SIG-M5 treated with dmso at 0.1 percent for 504 hours (cell line): ENCODE measurements around the gene ARHGEF3.
A peak's percentile ranks its signal among the peaks of the same experiment; 100 is the strongest.
"Not testable (repeated sequence)": the region's sequence is repeated elsewhere in the genome, so short reads cannot be mapped to it uniquely, and the experiment has no call there.

Experiments used
- DNase-seq: peaks from one replicate; lab custom pipeline; 2025; ENCODE audit not compliant: unreplicated experiment; lab: John Stamatoyannopoulos, UW

The ARHGEF3 gene

DNA sequence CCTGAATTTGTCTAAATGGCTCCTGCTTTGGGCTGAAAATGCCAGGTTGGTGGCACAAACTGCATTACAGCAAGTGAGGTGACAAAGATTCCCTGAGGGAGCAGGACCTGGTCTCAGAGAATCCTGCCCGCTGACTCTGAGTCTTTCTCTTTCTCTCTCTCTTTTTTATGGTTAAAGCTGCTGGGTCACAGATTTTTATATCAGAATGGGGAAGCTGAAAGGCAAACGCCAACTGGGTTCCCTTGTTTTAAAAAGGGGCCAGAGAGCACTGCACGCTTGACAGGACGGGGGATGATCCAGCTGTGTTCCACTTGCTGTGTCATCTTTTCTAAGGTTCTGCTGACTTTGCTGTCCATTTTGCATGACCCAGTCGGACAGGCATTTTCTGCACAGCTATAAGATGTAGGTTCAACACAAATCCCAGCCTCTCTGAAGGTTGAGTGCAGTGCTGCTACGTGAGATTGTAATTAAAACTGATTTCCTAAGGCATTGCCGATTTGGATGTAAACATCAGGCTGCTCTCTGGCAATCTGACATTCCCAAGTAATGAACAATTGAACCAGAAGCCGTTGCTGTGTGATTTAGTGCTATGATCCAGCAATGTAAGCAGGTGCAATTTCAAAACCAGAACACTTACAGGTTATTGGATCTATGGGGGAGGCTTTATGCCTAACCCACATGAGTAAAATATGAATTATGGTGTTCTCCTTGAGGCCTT is 25.8 kb downstream of the ARHGEF3 start:
- DNase-seq, result no peak

GRCh38 chr3:56775445-56775837 is 26.3 kb downstream of the ARHGEF3 start:
- DNase-seq, result no peak

DNA sequence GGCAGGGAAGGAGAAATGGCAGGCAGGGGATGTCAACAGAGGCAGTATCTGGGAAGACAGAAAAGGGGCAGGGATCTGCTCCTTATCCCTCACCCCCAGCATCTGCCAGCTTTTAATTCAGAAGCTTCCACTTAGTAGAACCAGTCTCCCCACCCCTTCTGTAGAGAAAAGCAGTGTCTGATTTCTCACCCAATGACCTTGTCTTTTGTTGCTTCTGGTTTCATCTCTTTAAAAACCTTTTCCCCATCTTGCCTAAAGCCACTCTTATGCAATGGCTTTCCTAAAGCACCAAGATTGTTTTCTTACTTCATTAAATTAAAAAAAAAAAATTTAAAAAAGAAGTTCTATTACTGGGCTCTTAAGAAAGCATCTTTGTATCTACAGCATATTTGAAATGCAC is 27.8 kb downstream of the ARHGEF3 start:
- peak; percentile 69 for DNase-seq

GRCh38 chr3:56772952-56773938 is 28.5 kb downstream of the ARHGEF3 start:
- peak; percentile 90 for DNase-seq

DNA sequence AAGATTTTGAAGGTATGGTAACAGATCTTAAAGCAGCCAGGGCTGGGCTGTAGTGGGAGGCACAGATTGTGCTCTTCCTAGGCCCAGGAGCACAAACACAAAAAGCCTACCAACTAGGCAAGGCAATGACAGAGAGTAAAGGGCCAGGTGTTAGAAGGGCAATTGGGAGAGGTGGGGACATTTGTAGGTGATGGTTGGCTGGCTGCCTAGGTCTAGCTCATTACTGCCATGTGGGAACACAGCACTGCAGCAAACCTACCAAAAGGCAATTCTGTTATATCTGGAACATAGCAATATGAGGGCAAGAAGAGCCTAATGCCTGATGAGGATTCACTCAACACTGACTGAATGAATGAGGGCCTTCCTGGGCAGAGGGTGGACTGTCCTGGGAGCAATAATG is 30.4 kb downstream of the ARHGEF3 start:
- no peak for DNase-seq

DNA sequence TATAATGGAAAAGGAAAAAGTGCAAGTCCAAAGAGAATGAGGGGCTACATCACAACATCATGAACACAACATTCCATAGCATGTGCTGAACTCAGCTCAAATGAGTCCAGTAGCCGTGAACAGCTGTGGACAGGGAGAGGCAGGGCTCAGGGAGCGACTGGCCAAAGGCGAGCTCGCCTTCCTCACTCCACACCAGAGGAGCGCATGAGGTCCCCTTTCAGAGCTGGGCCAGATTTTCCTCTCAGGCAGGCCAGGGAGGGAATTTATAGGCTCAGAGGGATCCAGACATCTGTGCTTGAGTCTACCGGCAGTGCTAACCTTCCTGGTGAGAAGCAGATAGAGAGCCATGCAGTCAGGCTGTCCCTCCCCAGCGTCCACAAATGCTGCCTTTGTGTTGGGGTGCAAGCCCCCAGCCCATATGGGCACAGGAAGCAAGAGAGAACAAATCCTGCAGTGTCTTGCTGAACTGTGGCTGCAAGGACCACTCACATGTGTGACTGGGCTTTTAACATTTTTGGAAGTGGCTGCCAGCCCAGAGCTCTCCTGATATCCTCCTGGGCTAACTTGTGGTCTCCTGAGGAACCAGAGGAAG is 32.5 kb downstream of the ARHGEF3 start:
- no peak for DNase-seq

- DNase-seq, result no peak
Measured at GRCh38 chr3:56764904-56765547, 36.7 kb downstream of the ARHGEF3 start.

DNA sequence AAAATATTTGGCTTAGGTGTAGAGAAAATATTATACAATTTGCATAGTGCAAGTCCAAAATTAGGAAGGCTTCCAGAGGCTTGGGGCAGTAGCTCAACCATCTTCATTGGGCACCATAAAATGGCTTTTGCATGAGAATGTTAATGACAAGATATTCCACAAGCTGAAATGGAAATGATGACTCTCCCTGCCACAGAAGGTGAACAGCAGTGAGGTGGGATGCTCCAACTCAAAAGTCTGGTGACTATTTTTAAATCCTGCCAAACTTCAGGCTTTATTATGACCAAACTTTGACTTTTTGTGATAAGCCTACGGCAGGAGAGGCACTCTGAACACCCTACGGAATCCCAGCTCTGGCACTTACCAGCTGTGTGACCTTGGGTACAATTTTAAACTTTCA is 37.6 kb downstream of the ARHGEF3 start:
- no peak for DNase-seq

- DNase-seq, result no peak
Measured at GRCh38 chr3:56763233-56763632, 38.5 kb downstream of the ARHGEF3 start.

DNA sequence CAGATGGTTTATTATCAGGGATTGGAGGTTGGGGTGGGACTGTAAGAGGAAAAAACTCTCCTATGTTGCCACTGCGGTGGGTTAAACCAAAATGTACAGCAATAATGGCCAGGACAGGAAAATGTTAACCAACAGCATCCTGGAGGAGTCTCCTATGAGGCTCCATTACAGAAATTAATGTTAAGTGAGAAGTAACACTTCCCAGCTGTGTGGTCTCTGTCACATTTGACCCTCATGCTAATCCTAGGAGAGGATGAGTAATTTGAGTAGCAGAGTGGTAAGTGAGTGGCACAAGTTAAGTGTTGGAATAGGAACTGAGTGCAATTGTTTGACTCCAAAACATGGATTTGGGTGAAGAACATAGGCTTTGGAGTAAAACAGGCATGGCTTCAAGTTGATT is 39.0 kb downstream of the ARHGEF3 start:
- no peak for DNase-seq

GRCh38 chr3:56761887-56762651 is 39.7 kb downstream of the ARHGEF3 start:
- DNase-seq, result no peak

GRCh38 chr3:56761023-56761422 is 40.7 kb downstream of the ARHGEF3 start:
- no peak for DNase-seq

GRCh38 chr3:56759532-56759931 is 42.2 kb downstream of the ARHGEF3 start:
- DNase-seq, result no peak

GRCh38 chr3:56758539-56758981 is 43.2 kb downstream of the ARHGEF3 start:
- peak; percentile 94 for DNase-seq

GRCh38 chr3:56758042-56758441 is 43.7 kb downstream of the ARHGEF3 start:
- DNase-seq, result not testable (repeated sequence)

DNA sequence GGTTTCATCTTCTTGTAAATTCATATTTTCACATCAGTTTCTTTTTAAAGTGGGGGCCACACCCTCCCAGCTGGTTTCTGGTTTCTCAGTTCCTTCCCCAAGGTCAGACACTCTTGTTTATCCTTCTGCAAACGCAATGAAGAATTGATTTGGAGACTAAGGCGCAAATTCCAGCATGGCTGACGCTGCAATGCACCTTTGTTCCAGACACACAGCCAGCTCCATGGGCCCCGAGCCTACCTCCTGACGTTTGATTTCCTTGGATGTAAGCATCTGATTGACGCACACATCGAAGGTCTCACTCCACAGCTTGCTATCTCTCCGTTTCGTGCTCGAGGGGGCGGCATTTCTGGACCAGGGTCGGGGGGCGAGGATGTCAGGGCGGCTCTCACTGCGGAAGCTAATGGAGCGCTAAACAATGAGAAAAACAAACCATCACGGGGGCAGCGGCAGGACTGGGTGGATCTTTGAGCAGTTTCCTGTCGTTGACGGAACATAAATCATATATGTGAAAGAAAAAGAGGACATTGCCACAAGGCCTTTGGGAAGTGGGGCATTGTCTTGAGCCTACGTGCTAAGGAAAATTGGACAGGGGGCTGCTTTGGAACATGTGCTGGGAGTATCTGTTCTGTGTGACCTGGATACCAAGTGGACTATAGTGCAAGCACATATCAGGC is 46.9 kb downstream of the ARHGEF3 start:
- no peak for DNase-seq

GRCh38 chr3:56753206-56753820 is 48.4 kb downstream of the ARHGEF3 start:
- DNase-seq, result peak; percentile 81

DNA sequence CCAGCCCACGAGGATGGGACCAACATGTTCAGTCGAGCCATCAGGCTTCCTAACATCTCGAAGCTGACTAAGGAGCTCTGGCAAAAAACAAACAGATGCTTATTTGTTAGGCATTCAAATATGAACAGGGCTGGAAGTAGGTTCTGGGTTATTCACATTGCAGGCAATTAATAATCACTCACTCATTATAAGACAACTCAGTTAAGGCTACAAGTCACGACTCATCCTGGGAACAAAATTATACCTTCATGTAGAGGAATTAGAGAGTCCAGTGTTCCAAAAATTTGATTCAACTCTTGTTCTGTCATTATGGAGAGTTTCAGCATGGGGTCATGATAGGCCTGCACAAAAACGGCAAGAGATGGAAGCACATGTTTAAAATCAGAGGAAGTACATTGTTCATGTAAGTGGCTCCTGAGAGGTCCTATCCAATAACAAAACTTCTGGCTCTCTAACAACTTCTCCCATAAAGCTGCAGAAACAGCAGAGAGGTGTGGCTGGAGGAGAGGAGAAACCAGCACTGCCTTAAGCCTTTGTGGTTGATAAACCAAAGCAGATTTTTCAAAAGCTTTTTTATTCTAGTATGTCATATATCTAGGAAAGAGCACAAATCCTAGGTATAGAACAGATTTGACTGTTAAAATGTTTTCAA is 50.6 kb downstream of the ARHGEF3 start:
- no peak for DNase-seq

- DNase-seq, result no peak
Measured at GRCh38 chr3:56748663-56749231, 53.0 kb downstream of the ARHGEF3 start.
